Karpas-422 (cell line): ENCODE data around the gene NID1. TPM values are rescaled to one million over a fixed set of nuclear protein-coding genes. Genes with fewer than 3 reads are reported as not detected.

Experiments
- DNase-seq: peaks from one replicate; pipeline ENCODE4 v3.0.0-alpha.2; 2015
- H2AFZ ChIP-seq: fragments of 200-600 bp; sonication (generic); 2 replicates; pipeline ENCODE4 v1.6.1; 2014; ENCODE audit warnings: antibody characterized with exemption, low read length, mixed read lengths
- H3K27ac ChIP-seq: fragments of 200-600 bp; sonication (generic); 2 replicates; pipeline ENCODE4 v1.5.1; 2014; ENCODE audit warnings: mild to moderate bottlenecking, low read length, moderate library complexity
- H3K27me3 ChIP-seq: fragments of 200-600 bp; sonication (generic); 2 replicates; pipeline ENCODE4 v1.6.1; 2014; ENCODE audit warnings: low read length, mixed read lengths
- H3K36me3 ChIP-seq: fragments of 200-600 bp; sonication (generic); 2 replicates; pipeline ENCODE4 v1.6.1; 2014; ENCODE audit warnings: low read length, mixed read lengths; ENCODE audit not compliant: insufficient read depth
- H3K4me1 ChIP-seq: fragments of 200-600 bp; sonication (generic); 2 replicates; pipeline ENCODE4 v1.6.1; 2014; ENCODE audit warnings: mild to moderate bottlenecking, low read length, mixed read lengths
- H3K4me2 ChIP-seq: fragments of 200-600 bp; sonication (generic); 2 replicates; pipeline ENCODE4 v1.6.1; 2014; ENCODE audit warnings: low read length, low read depth, mild to moderate bottlenecking; ENCODE audit not compliant: poor library complexity, severe bottlenecking
- H3K4me3 ChIP-seq: fragments of 200-600 bp; sonication (generic); 2 replicates; pipeline ENCODE4 v1.5.1; 2014; ENCODE audit warnings: mild to moderate bottlenecking, antibody characterized with exemption, low read length, mixed read lengths
- H3K79me2 ChIP-seq: fragments of 200-600 bp; sonication (generic); 2 replicates; pipeline ENCODE4 v1.6.1; 2014; ENCODE audit warnings: mild to moderate bottlenecking, low read length, mixed read lengths
- H3K9ac ChIP-seq: fragments of 200-600 bp; sonication (generic); 2 replicates; pipeline ENCODE4 v1.6.0; 2014; ENCODE audit warnings: low read length
- H3K9me2 ChIP-seq: fragments of 200-600 bp; sonication (generic), shearing (Covaris generic); replicated peaks from 2 replicates; pipeline ENCODE4 v1.6.0; 2014; ENCODE audit warnings: mild to moderate bottlenecking, low read length, moderate library complexity; ENCODE audit not compliant: insufficient read depth
- H3K9me3 ChIP-seq: fragments of 300-700, 200-600 bp; sonication (generic); 2 replicates; pipeline ENCODE4 v1.6.1; 2014; ENCODE audit warnings: low read length, mixed read lengths
- H4K20me1 ChIP-seq: fragments of 200-600 bp; sonication (generic); 2 replicates; pipeline ENCODE4 v1.6.1; 2014; ENCODE audit warnings: mild to moderate bottlenecking, antibody characterized with exemption, low read length, low read depth; ENCODE audit not compliant: insufficient read depth
- total RNA-seq: library from RNA; depleted of rRNA; stranded (reverse); fragments of >200 nt; shearing (Covaris generic); gene quantifications from 2 replicates; pipeline ENCODE4 v1.2.3, GENCODE V29; 2014; ENCODE audit warnings: low replicate concordance

The NID1 gene
- total RNA-seq, 1 experiment from 2014 or later = not detected

GRCh38 chr1:236108027-236108648 lies 43.2 kb upstream of the NID1 start:
- no peak for DNase-seq
- Histone ChIP-seq H3K79me2 (no peaks in the 10 kb centered on the region), H3K9me2 (no peaks in the 10 kb centered on the region), H3K27me3 (no peaks in the 10 kb centered on the region), H3K36me3 (no peaks in the 10 kb centered on the region), H3K9me3 (no peaks in the 10 kb centered on the region), H3K4me3 (no peak overlapping the region), H2AFZ (no peak overlapping the region), H3K27ac (no peak overlapping the region), H4K20me1 (no peaks in the 10 kb centered on the region), H3K9ac (no peak overlapping the region), H3K4me1 (no peaks in the 10 kb centered on the region), H3K4me2 (no peak overlapping the region)

GRCh38 chr1:236107121-236107907 lies 42.4 kb upstream of the NID1 start:
- Histone ChIP-seq H3K27ac (no peak overlapping the region), H3K9me3 (no peaks in the 10 kb centered on the region), H3K36me3 (no peaks in the 10 kb centered on the region), H3K9ac (no peak overlapping the region), H2AFZ (no peak overlapping the region), H3K27me3 (no peaks in the 10 kb centered on the region), H4K20me1 (no peaks in the 10 kb centered on the region), H3K4me1 (no peaks in the 10 kb centered on the region), H3K4me2 (no peak overlapping the region), H3K4me3 (no peak overlapping the region), H3K9me2 (no peaks in the 10 kb centered on the region), H3K79me2 (no peaks in the 10 kb centered on the region)
- no peak for DNase-seq

DNA sequence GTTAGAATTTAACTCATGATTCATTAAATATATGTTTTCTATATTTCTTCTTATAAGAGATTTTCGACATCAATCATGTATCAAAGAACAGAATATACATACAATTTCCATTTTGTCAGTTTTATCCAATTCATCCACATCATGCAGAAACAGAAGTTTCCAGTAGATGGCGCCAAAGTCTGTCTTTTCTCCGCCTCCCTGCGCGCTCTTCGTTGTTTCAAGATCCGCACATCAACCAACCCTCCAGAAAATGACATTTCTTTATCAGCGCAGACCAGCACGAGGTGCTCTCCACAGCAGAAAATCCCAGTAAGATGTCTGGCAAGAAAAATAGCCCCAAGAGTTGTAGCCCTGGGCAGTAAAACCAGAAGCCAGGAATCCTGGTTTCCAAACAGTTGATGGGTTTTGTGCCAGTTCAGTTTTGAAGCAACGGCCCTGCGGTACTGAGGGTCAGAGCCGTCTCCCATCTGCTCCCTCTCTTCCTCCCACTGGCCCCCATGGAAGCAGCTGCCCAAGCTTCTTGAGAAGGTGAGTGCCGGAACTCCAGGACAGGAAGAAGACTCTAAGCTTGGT lies 38.8 kb upstream of the NID1 start:
- H2AFZ ChIP-seq = no peak overlapping the region
- H3K4me1 ChIP-seq = no peaks in the 10 kb centered on the region
- peak; percentile 85 for DNase-seq

GRCh38 chr1:236103059-236103458 lies 38.2 kb upstream of the NID1 start:
- H3K9me3 ChIP-seq = no peaks in the 10 kb centered on the region
- no peaks in the 10 kb centered on the region for H3K79me2 ChIP-seq
- no peaks in the 10 kb centered on the region for H3K36me3 ChIP-seq
- H3K4me2 ChIP-seq = no peak overlapping the region
- no peaks in the 10 kb centered on the region for H3K4me1 ChIP-seq
- no peak overlapping the region for H3K4me3 ChIP-seq
- DNase-seq = no peak
- no peak overlapping the region for H3K27ac ChIP-seq
- H3K9me2 ChIP-seq = no peaks in the 10 kb centered on the region
- 0 out of 2 replicates have a peak, but pooled peaks cover 2% of the 10 kb centered on the region for H3K27me3 ChIP-seq
- no peak overlapping the region for H2AFZ ChIP-seq
- no peaks in the 10 kb centered on the region for H4K20me1 ChIP-seq
- no peak overlapping the region for H3K9ac ChIP-seq

More for the DNA sequence above, 38.8 kb upstream of the NID1 start:
- no peak overlapping the region for H3K27ac ChIP-seq
- 0 out of 2 replicates have a peak, but pooled peaks cover 1% of the 10 kb centered on the region for H3K27me3 ChIP-seq
- H3K9me3 ChIP-seq = no peaks in the 10 kb centered on the region
- no peak overlapping the region for H3K9ac ChIP-seq
- H3K36me3 ChIP-seq = no peaks in the 10 kb centered on the region
- no peaks in the 10 kb centered on the region for H3K79me2 ChIP-seq
- no peaks in the 10 kb centered on the region for H3K9me2 ChIP-seq
- no peak overlapping the region for H3K4me2 ChIP-seq
- H4K20me1 ChIP-seq = no peaks in the 10 kb centered on the region
- no peak overlapping the region for H3K4me3 ChIP-seq

GRCh38 chr1:236102611-236103010 lies 37.7 kb upstream of the NID1 start:
- H3K9me3 ChIP-seq = no peaks in the 10 kb centered on the region
- H2AFZ ChIP-seq = no peak overlapping the region
- H3K9me2 ChIP-seq = no peaks in the 10 kb centered on the region
- no peak overlapping the region for H3K9ac ChIP-seq
- no peaks in the 10 kb centered on the region for H3K4me1 ChIP-seq
- no peak overlapping the region for H3K4me2 ChIP-seq
- no peaks in the 10 kb centered on the region for H3K36me3 ChIP-seq
- no peak overlapping the region for H3K27ac ChIP-seq
- no peaks in the 10 kb centered on the region for H4K20me1 ChIP-seq
- DNase-seq = no peak
- no peaks in the 10 kb centered on the region for H3K79me2 ChIP-seq
- H3K27me3 ChIP-seq = 0 out of 2 replicates have a peak, but pooled peaks cover 2% of the 10 kb centered on the region
- H3K4me3 ChIP-seq = no peak overlapping the region

- no peaks in the 10 kb centered on the region for H3K9me2 ChIP-seq
- no peak for DNase-seq
- H3K36me3 ChIP-seq = no peaks in the 10 kb centered on the region
- H4K20me1 ChIP-seq = no peaks in the 10 kb centered on the region
- no peaks in the 10 kb centered on the region for H3K79me2 ChIP-seq
- H3K9me3 ChIP-seq = peaks cover 2% of the 10 kb centered on the region; the same call in 1 of the 2 replicates
- no peaks in the 10 kb centered on the region for H3K4me1 ChIP-seq
- no peak overlapping the region for H3K4me2 ChIP-seq
- H3K27ac ChIP-seq = no peak overlapping the region
- H3K4me3 ChIP-seq = no peak overlapping the region
- H3K9ac ChIP-seq = no peak overlapping the region
- no peak overlapping the region for H2AFZ ChIP-seq
- peaks cover 2% of the 10 kb centered on the region; the same call in 1 of the 2 replicates for H3K27me3 ChIP-seq
Measured at GRCh38 chr1:236101233-236102200, 36.6 kb upstream of the NID1 start.

- no peak overlapping the region for H2AFZ ChIP-seq
- H3K4me1 ChIP-seq = no peaks in the 10 kb centered on the region
- H3K4me2 ChIP-seq = no peak overlapping the region
- no peaks in the 10 kb centered on the region for H4K20me1 ChIP-seq
- H3K27ac ChIP-seq = no peak overlapping the region
- H3K9ac ChIP-seq = no peak overlapping the region
- no peak for DNase-seq
- no peaks in the 10 kb centered on the region for H3K36me3 ChIP-seq
- H3K27me3 ChIP-seq = peaks cover 2% of the 10 kb centered on the region; the same call in 1 of the 2 replicates
- H3K9me2 ChIP-seq = no peaks in the 10 kb centered on the region
- peaks cover 5% of the 10 kb centered on the region; the same call in 1 of the 2 replicates for H3K9me3 ChIP-seq
- H3K79me2 ChIP-seq = no peaks in the 10 kb centered on the region
- no peak overlapping the region for H3K4me3 ChIP-seq
Measured at GRCh38 chr1:236100799-236101198, 35.9 kb upstream of the NID1 start.
